ENCODE results near the gene GNB1.
A peak's percentile ranks its signal among the peaks of the same experiment; 100 is the strongest.

GNB1 gene

DNA sequence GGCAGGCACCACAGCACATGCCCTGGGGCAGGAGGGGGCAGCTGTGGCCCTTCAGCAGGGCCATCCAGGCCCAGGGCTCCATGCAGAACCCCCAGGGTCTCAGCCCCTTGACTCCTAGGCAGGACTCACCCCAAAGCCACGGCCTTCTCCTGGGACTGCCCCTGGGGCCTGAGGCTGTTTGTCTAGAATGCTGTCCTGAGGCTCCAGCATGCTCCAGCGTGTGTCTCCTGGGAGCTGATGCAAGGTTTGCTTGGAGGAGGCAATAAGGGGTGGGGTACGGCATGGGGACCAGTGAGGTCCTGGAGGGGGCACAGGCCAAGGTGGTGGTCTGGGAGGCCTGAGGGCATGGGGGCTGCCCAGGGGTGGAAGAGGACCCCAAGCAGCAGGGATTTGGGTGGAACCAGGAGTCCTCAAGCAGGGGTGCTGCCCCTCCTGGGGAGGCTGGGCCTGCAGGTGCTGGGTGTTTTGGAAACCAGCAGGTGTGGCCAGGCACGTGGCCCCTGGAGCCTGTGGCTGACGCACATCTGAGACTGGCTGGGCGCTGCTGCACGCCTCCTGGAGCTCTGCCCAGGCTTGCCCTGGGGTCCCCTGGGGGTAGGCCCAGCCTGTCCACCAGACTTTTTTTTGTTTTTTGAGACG, 16.3 kb upstream of the GNB1 start:
- DNase-seq = no peak

GRCh38 chr1:1906185-1907097, 15.6 kb upstream of the GNB1 start:
- peak; percentile 97 for DNase-seq

GRCh38 chr1:1903224-1903623, 12.3 kb upstream of the GNB1 start:
- no peak for DNase-seq

DNA sequence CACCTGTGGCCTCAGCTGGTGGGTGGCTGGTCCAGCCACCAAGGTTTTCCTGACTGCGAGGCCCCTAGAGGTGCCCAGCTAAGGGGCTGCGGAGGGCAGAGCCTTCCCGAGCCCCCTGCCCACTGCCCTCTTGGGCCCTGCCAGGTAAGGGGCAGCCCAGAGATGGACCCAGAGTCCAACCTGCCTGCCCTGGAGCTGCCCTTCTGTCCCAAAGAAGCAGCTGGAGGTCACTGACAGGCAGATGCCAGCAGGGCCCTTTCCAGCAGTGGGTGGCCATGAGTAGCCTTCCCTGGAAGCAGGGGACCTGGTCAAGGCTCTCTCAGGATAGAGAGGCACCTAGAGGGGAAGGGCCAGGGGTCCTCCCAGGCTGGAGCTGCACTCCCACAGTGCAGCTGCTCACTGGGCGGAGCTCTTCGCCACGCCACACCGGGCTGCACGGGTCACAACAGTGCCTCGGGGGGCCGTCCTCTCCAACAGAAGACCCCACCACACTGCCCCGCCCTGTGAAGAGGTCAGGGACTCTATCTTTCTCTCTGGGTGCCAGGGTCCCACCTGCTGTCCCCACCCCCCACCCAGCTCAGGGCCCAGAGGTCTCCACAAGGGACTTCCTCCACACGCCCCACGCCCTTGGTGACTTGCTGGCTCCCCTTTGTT, 10.9 kb upstream of the GNB1 start:
- DNase-seq = no peak

GRCh38 chr1:1900883-1901640, 10.2 kb upstream of the GNB1 start:
- no peak for DNase-seq

DNA sequence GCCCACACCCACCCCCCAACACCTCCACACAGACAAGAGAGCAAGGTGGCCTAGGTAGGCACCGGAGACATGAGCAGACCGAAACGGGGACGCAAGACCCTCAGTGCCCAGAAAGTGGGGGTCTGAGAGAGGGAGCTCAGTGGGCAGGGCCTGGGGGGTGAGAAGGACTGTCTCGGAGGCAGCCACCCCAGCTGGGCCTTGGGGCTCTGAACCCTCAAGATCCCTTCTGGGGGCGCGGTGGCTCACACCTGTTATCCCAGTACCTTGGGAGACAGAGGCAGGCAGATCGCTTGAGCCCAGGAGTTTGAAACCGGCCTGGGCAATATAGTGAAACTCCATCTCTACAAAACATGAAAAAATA, 9.1 kb upstream of the GNB1 start:
- DNase-seq = no peak

DNA sequence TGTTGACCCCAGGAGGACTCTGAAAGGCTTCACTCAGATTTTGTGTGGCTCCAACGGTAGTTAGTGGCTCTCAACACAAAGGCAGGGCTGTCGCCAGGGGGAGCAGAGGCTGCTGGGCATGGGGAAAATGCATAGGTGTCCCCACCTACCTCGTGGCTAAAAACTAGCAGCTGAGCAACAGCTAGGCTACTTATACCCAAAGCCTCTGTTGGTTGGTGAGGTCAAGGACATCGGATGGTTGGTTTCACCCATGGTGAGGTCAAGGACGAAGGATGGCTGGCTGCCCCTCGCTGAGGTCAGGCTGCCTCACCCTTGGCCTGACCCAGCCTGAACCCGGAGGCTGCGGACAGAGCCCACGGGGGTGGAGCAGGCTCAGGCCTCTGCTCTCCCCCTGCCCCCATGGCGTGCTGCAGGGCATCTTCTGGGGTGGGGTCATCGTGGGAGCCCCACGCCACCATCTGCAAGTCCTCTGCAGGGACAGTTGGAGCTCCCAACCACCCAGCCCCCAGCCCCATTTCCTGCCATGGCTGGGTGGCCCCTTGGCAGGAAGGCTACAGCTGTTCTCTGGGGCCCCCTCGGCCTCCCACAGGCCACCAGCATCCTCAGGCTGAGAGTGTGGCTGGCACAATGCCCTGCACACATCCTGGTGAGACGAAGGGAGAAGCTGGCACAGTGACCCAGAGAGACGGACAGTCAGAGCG, 8.5 kb upstream of the GNB1 start:
- no peak for DNase-seq

DNA sequence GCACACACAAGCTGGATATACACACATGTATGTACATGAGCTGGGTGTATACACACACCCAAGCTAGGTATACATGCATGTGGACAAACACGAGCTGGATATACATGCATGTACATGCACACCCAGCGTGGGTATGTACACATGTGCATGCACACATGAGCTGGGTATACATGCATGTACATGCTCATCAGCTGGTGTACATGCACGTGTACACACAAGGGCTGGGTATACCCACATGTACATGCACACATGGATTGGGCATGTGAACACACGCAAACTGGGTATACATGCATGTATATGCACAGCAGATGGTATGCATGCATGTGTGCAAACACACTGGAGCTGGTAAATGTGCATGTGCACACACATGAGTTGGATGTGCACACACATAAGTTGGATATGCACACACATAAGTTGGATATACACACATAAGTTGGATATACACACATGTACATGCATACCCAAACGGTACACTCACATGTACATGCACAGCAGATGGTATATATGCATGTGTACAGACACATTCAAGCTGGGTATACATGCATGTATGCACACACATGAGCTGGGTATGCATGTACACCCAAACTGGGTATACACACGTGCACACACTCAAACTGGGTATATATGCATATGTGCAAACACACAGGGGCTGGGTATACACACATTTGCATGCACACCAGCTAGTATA, 7.5 kb upstream of the GNB1 start:
- no peak for DNase-seq

- no peak for DNase-seq
Observed at GRCh38 chr1:1895456-1896336, 4.8 kb upstream of the GNB1 start.

DNA sequence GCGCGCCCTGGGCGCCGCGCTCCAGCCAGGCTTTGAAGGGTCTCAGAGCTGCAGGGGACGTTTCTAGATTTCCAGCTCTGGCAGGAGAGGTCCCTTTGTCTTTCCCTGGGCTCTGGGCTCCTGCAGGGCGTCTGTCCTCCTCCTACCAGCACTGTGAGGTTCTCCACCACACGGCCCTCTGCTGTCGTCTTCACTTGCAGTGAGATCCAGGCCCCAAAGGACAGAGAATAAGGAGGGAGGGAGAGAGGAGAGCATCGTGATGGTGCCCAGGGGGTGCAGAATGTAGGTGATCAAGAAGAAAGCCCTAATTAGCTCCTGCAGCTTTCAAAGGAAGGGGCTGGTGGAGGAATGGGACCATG, 4.2 kb upstream of the GNB1 start:
- DNase-seq = no peak

- DNase-seq = no peak
Observed at GRCh38 chr1:1894354-1895059, 3.6 kb upstream of the GNB1 start.

DNA sequence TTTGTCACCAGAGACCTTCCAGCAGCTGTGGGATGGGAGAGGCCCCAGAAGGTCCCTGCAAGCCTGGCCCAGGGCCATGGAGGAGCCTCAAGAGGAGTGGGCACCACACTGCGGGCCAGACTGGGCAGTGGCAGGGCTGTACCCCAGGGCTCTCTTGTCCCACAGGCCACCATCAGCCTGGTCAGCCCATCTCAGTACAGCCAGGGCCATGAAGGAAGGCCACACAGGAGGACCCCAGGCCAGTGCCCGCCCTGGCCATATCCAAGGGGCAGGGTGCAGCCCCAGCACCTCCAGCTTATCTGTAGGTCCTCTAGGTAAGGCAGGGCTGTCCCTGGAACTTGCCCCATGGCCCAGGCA, 3.1 kb upstream of the GNB1 start:
- no peak for DNase-seq

DNA sequence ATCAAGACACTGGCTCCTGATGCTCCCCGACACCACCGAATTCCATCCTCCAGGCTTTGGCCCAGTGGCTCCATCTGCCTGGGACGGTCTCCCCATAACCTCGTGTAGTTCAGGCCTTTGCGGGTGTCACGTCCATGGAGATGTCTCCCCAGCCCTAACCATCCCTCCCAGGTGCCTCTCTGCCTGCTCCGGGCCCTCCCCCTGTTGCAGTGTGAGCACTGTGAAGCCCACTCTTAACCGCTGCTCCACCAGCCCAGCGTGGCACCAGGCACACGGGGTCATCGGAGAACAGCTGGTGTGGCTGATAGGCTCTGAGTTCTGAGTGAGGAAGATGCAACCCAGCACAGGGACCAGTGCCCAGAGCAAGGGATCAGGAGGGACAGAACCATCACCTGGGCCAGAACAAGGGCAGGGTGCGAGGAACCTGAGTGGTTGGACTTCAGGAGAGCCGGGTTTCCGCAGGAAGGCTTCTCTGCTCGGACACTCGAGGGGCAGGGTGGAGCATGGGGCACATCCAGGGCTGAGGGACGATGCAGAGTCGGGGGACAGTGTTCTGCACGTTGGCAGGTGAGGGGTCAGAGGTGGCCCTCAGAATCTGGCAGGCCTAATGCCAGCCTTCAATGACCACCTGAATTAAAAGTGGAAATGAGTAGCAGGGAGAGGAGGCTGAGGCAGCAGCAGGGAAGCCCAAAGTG, 2.6 kb upstream of the GNB1 start:
- no peak for DNase-seq

GRCh38 chr1:1892763-1893120, 1.9 kb upstream of the GNB1 start:
- DNase-seq = no peak

DNA sequence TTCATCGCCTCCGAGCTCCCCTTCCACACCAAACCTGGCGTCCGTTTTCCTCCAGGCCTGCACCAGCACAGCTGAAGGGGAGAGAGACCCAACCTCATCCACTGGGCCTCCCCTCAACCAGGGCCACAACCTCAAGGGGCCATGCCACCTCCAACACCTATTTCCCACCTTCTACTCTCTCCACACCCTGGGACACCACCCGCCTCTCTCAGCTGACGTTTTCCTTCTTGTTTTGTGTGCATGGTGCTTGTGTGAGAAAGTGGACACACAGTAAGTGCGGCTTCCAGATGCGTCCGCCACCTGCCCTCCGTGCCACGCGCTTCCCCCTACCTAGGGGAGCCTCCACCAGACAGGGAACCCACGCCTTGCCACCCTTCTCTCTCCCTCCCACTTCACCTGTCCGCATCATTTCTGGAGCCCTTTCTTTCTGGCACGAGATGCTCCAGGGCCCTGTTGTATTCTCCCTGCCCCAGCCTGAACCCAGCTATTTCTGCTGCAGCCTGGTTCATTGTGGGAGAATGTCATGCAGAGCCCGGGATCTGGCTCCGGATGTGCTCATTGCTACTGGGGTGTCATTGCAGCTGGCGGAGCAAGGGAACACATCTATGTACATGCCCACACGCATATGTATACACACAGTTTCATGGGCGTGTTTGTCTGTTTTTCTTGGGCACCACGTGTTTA, 1.3 kb upstream of the GNB1 start:
- DNase-seq = peak; percentile 79

DNA sequence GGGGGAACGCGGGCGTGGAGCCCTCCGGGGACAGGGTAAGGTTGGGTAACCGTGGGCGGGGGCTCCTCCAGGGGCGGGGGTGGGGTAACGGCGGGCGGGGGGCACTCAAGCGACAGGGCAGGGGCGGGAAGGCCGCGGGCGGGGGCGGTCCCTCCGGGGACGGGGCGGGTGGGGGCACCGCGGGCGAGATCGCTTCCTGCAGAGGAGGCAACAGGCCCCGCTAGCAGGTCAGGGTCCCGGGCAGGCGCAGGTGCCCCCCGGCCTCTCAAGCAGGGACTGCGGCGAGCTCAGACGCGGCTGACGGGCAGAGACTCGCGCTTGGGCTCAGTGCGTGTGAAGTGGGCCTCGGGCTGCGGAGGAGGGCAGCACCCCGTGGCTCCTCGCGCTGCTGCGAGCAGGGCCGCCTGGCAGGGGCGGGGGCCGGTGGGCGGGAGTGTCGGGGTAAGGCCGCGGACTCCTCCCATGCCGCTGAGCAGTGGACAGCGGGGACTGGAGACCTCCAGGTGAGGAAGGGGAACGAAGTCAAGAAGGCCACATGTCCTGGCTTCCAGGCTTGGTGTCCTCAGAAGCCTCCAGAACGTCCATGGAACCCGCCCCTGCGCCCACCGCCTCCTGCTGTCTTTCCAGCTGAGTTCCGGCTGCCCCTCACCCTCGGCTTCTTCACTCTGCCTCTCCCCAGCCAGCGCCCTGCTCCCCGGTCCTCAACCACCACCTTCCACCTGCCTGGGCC, 627 bp upstream of the GNB1 start:
- DNase-seq = peak; percentile 98

DNA sequence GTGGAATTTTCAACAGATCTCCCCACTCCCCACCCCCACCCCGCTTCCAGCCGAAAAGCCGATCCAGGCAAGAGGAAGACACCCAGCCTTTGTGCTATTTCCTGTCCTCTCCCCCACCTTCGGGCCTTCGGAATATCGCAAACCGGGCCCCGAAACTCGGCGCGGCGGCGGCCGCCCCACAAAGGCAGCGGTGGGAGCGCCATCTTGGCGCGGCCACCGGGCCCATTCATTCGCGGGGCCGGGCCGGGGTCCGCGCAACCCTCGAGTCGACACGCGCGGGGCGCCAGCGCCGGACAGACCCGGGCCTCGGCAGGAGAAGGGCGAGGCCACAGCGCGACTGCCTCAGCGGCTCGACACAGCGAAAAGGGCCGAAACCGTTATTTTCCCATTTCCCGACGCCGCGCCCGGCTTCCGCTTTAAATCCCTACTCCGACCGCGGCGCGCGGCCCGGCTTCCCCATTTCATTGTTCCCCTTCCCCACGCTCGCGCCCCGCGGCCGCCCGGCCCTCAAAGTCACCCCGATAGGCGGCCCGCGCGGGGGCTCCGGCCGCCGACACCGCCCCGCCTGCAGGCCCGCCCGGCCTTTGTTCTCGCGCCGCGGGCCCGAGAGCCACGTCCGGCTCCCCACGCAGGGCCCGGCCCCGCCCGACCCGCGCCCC, 911 bp downstream of the GNB1 start:
- peak; percentile 66 for DNase-seq

All from NCI-H510A treated with DMSO at 0.1 percent for 48 hours (cell line).